ENCODE data around the gene RAG1. TPM values are rescaled to one million over a fixed set of nuclear protein-coding genes. Genes with fewer than 3 reads are reported as not detected.

The RAG1 gene
- total and polyA plus RNA-seq, 2 experiments from 2014 or later = 0.11 to 0.49 TPM

GRCh38 chr11:36596880-36597279, 29.1 kb downstream of the RAG1 start:
- H4K20me1 ChIP-seq (ENCODE audit: insufficient read depth) = no peaks in the 10 kb centered on the region
- no peak overlapping the region for H3K27ac ChIP-seq
- TF ChIP-seq EZH2phosphoT487 (IDR thresholded peaks at IDR 0.05; ENCODE audit: insufficient read depth, low read depth) (no peak), EZH2 (IDR thresholded peaks at IDR 0.05; ENCODE audit: insufficient read depth, poor library complexity, severe bottlenecking) (no peak)
- DNase-seq = no peak
- no peak overlapping the region for H3K4me3 ChIP-seq
- H3K9me3 ChIP-seq (ENCODE audit: low read depth) = no peaks in the 10 kb centered on the region
- H3K79me2 ChIP-seq (ENCODE audit: insufficient read depth) = no peaks in the 10 kb centered on the region
- no peaks in the 10 kb centered on the region for H3K9me2 ChIP-seq (ENCODE audit: insufficient read depth)
- 0 out of 2 replicates have a peak, but pooled peaks cover 3% of the 10 kb centered on the region for H3F3A ChIP-seq (ENCODE audit: insufficient read depth)
- 0 out of 2 replicates have a peak, but pooled peaks cover 7% of the 10 kb centered on the region for H3K4me1 ChIP-seq (ENCODE audit: insufficient read depth)
- H3K27me3 ChIP-seq (replicated peaks; ENCODE audit: insufficient read depth) = no peaks in the 10 kb centered on the region
- H2AFZ ChIP-seq = no peak overlapping the region
- H3K9ac ChIP-seq = no peak overlapping the region
- no peaks in the 10 kb centered on the region for H3K36me3 ChIP-seq (ENCODE audit: low read depth)
- H3K4me2 ChIP-seq (ENCODE audit: unreplicated experiment) = no peak overlapping the region
- in situ Hi-C loops (cut with MboI) = no loop called here

GRCh38 chr11:36598051-36598450, 30.2 kb downstream of the RAG1 start, which contains the start of gene RAG2:
TSS of gene RAG2 (minus strand) at chr11:36598236. CDS start at chr11:36594168, 4,068 bp downstream.
- H3K27me3 ChIP-seq (replicated peaks; ENCODE audit: insufficient read depth) = no peaks in the 10 kb centered on the region
- H3K4me3 ChIP-seq = no peak within 1 kb of the TSS
- no peak within 1 kb of the TSS for H3K27ac ChIP-seq
- no peak within 1 kb of the TSS for H2AFZ ChIP-seq
- H3K9ac ChIP-seq = no peak within 1 kb of the TSS
- H3K9me3 ChIP-seq (ENCODE audit: low read depth) = no peaks in the 10 kb centered on the region
- in situ Hi-C loops (cut with MboI) = no loop called here
- H3K4me1 ChIP-seq (ENCODE audit: insufficient read depth) = 0 out of 2 replicates have a peak, but pooled peaks cover 7% of the 10 kb centered on the region
- DNase-seq = no peak
- WGBS, 2 experiments (ENCODE audit: low coverage in 1 of 2, low lambda C conversion rate in 2 of 2, missing lambda C conversion rate in 2 of 2) = 63 to 68% methylated on average over 2 of the region's 2 CpGs
- TF ChIP-seq EZH2phosphoT487 (IDR thresholded peaks at IDR 0.05; ENCODE audit: insufficient read depth, low read depth) (no peak), EZH2 (IDR thresholded peaks at IDR 0.05; ENCODE audit: insufficient read depth, poor library complexity, severe bottlenecking) (no peak)
- H3K36me3 ChIP-seq (ENCODE audit: low read depth) = no peaks in the 10 kb centered on the region
- no peak within 1 kb of the TSS for H3K4me2 ChIP-seq (ENCODE audit: unreplicated experiment)
- H4K20me1 ChIP-seq (ENCODE audit: insufficient read depth) = no peaks in the 10 kb centered on the region
- H3K79me2 ChIP-seq (ENCODE audit: insufficient read depth) = no peaks in the 10 kb centered on the region
- no peaks in the 10 kb centered on the region for H3K9me2 ChIP-seq (ENCODE audit: insufficient read depth)
- H3F3A ChIP-seq (ENCODE audit: insufficient read depth) = 0 out of 2 replicates have a peak, but pooled peaks cover 3% of the 10 kb centered on the region

- no peaks in the 10 kb centered on the region for H3K79me2 ChIP-seq (ENCODE audit: insufficient read depth)
- no peak overlapping the region for H2AFZ ChIP-seq
- H3K4me2 ChIP-seq (ENCODE audit: unreplicated experiment) = no peak overlapping the region
- H3K27me3 ChIP-seq (replicated peaks; ENCODE audit: insufficient read depth) = no peaks in the 10 kb centered on the region
- no peaks in the 10 kb centered on the region for H3K9me3 ChIP-seq (ENCODE audit: low read depth)
- in situ Hi-C loops (cut with MboI) = no loop called here
- no peak for TF ChIP-seq EZH2 (IDR thresholded peaks at IDR 0.05; ENCODE audit: insufficient read depth, poor library complexity, severe bottlenecking)
- no peak for TF ChIP-seq EZH2phosphoT487 (IDR thresholded peaks at IDR 0.05; ENCODE audit: insufficient read depth, low read depth)
- H3K36me3 ChIP-seq (ENCODE audit: low read depth) = no peaks in the 10 kb centered on the region
- no peak for DNase-seq
- H4K20me1 ChIP-seq (ENCODE audit: insufficient read depth) = no peaks in the 10 kb centered on the region
- H3K4me1 ChIP-seq (ENCODE audit: insufficient read depth) = 0 out of 2 replicates have a peak, but pooled peaks cover 4% of the 10 kb centered on the region
- H3K4me3 ChIP-seq = no peak overlapping the region
- H3K27ac ChIP-seq = no peak overlapping the region
- WGBS, 2 experiments (ENCODE audit: low coverage in 1 of 2, low lambda C conversion rate in 2 of 2, missing lambda C conversion rate in 2 of 2) = 79 to 81% methylated on average over 7 of the region's 7 CpGs
- H3F3A ChIP-seq (ENCODE audit: insufficient read depth) = 0 out of 2 replicates have a peak, but pooled peaks cover 3% of the 10 kb centered on the region
- H3K9me2 ChIP-seq (ENCODE audit: insufficient read depth) = no peaks in the 10 kb centered on the region
- H3K9ac ChIP-seq = no peak overlapping the region
Measured at GRCh38 chr11:36600180-36600579, 32.4 kb downstream of the RAG1 start.

- no peak overlapping the region for H3K4me3 ChIP-seq
- no peak overlapping the region for H3K9ac ChIP-seq
- 92 to 93% methylated on average over 2 of the region's 2 CpGs for WGBS, 2 experiments (ENCODE audit: low coverage in 1 of 2, low lambda C conversion rate in 2 of 2, missing lambda C conversion rate in 2 of 2)
- H4K20me1 ChIP-seq (ENCODE audit: insufficient read depth) = no peaks in the 10 kb centered on the region
- H2AFZ ChIP-seq = no peak overlapping the region
- H3K36me3 ChIP-seq (ENCODE audit: low read depth) = no peaks in the 10 kb centered on the region
- H3K9me3 ChIP-seq (ENCODE audit: low read depth) = no peaks in the 10 kb centered on the region
- no peak for TF ChIP-seq EZH2 (IDR thresholded peaks at IDR 0.05; ENCODE audit: insufficient read depth, poor library complexity, severe bottlenecking)
- TF ChIP-seq EZH2phosphoT487 (IDR thresholded peaks at IDR 0.05; ENCODE audit: insufficient read depth, low read depth) = no peak
- no peaks in the 10 kb centered on the region for H3K9me2 ChIP-seq (ENCODE audit: insufficient read depth)
- no peak overlapping the region for H3K4me2 ChIP-seq (ENCODE audit: unreplicated experiment)
- no peak overlapping the region for H3K27ac ChIP-seq
- no peaks in the 10 kb centered on the region for H3K79me2 ChIP-seq (ENCODE audit: insufficient read depth)
- DNase-seq = no peak
- H3F3A ChIP-seq (ENCODE audit: insufficient read depth) = 0 out of 2 replicates have a peak, but pooled peaks cover 3% of the 10 kb centered on the region
- in situ Hi-C loops (cut with MboI) = no loop called here
- H3K27me3 ChIP-seq (replicated peaks; ENCODE audit: insufficient read depth) = no peaks in the 10 kb centered on the region
- H3K4me1 ChIP-seq (ENCODE audit: insufficient read depth) = no peaks in the 10 kb centered on the region
Measured at GRCh38 chr11:36601155-36601554, 33.3 kb downstream of the RAG1 start.

GRCh38 chr11:36602135-36602534, 34.3 kb downstream of the RAG1 start:
- Histone ChIP-seq H3K79me2 (ENCODE audit: insufficient read depth) (no peaks in the 10 kb centered on the region), H2AFZ (no peak overlapping the region), H3K36me3 (ENCODE audit: low read depth) (no peaks in the 10 kb centered on the region), H3K4me3 (no peak overlapping the region), H4K20me1 (ENCODE audit: insufficient read depth) (no peaks in the 10 kb centered on the region), H3K9ac (no peak overlapping the region), H3F3A (ENCODE audit: insufficient read depth) (0 out of 2 replicates have a peak, but pooled peaks cover 3% of the 10 kb centered on the region), H3K9me3 (ENCODE audit: low read depth) (no peaks in the 10 kb centered on the region), H3K27ac (no peak overlapping the region), H3K4me1 (ENCODE audit: insufficient read depth) (no peaks in the 10 kb centered on the region), H3K27me3 (replicated peaks; ENCODE audit: insufficient read depth) (no peaks in the 10 kb centered on the region), H3K4me2 (ENCODE audit: unreplicated experiment) (no peak overlapping the region), H3K9me2 (ENCODE audit: insufficient read depth) (no peaks in the 10 kb centered on the region)
- no peak for TF ChIP-seq EZH2 (IDR thresholded peaks at IDR 0.05; ENCODE audit: insufficient read depth, poor library complexity, severe bottlenecking)
- TF ChIP-seq EZH2phosphoT487 (IDR thresholded peaks at IDR 0.05; ENCODE audit: insufficient read depth, low read depth) = no peak
- in situ Hi-C loops (cut with MboI) = no loop called here
- no peak for DNase-seq

All from GM23248 (cell line).